MM.1S (cell line): ENCODE results near the gene CTBP1.

Source experiments
- DNase-seq: peaks from one replicate; pipeline ENCODE4 v3.0.0-alpha.2; 2015
- H2AFZ ChIP-seq: fragments of 300-600 bp; sonication (generic); 2 replicates; pipeline ENCODE4 v1.6.0; 2016; ENCODE audit warnings: antibody characterized with exemption, low read length
- H3F3A ChIP-seq: fragments of 300-600 bp; sonication (generic); 2 replicates; pipeline ENCODE4 v1.6.1; 2016; ENCODE audit warnings: mild to moderate bottlenecking, antibody characterized with exemption, low read length, moderate library complexity, mixed read lengths; ENCODE audit not compliant: insufficient read depth
- H3K27ac ChIP-seq: fragments of 300-600 bp; sonication (generic); 2 replicates; pipeline ENCODE4 v1.5.1; 2016; ENCODE audit warnings: mild to moderate bottlenecking, low read length
- H3K27me3 ChIP-seq: fragments of 300-600 bp; sonication (generic); replicated peaks from 2 replicates; pipeline ENCODE4 v1.6.0; 2016; ENCODE audit warnings: low read length; ENCODE audit not compliant: insufficient read depth
- H3K36me3 ChIP-seq: fragments of 300-600 bp; sonication (generic); replicated peaks from 2 replicates; pipeline ENCODE4 v1.6.1; 2016; ENCODE audit warnings: mild to moderate bottlenecking, low read length, mixed read lengths; ENCODE audit not compliant: insufficient read depth
- H3K4me1 ChIP-seq: fragments of 300-600 bp; sonication (generic); 2 replicates; pipeline ENCODE4 v1.6.1; 2016; ENCODE audit warnings: low read length, mixed read lengths
- H3K4me2 ChIP-seq: fragments of 300-600 bp; sonication (generic); 2 replicates; pipeline ENCODE4 v1.6.0; 2016; ENCODE audit warnings: low read depth, low read length
- H3K4me3 ChIP-seq: fragments of 300-600 bp; sonication (generic); 2 replicates; pipeline ENCODE4 v1.5.1; 2016; ENCODE audit warnings: low read length, mixed read lengths
- H3K79me2 ChIP-seq: fragments of 300-600 bp; sonication (generic); 2 replicates; pipeline ENCODE4 v1.6.1; 2016; ENCODE audit warnings: mixed run types, low read length, mixed read lengths
- H3K9ac ChIP-seq: fragments of 300-600 bp; sonication (generic); 2 replicates; pipeline ENCODE4 v1.6.1; 2016; ENCODE audit warnings: low read length, mixed read lengths
- H3K9me2 ChIP-seq: fragments of 300-600 bp; sonication (generic); replicated peaks from 2 replicates; pipeline ENCODE4 v1.6.1; 2016; ENCODE audit warnings: mild to moderate bottlenecking, low read length, mixed read lengths; ENCODE audit not compliant: insufficient read depth
- H3K9me3 ChIP-seq: fragments of 300-600 bp; sonication (generic); replicated peaks from 2 replicates; pipeline ENCODE4 v1.6.1; 2016; ENCODE audit warnings: mild to moderate bottlenecking, low read length, mixed read lengths; ENCODE audit not compliant: insufficient read depth
- H4K20me1 ChIP-seq: fragments of 300-600 bp; sonication (generic); 2 replicates; pipeline ENCODE4 v1.6.1; 2016; ENCODE audit warnings: mild to moderate bottlenecking, low read length, moderate library complexity, mixed read lengths; ENCODE audit not compliant: insufficient read depth
- CTCF ChIP-seq: fragments of 300-600 bp; sonication (generic); IDR thresholded peaks from 2 replicates; pipeline ENCODE4 v1.5.1; 2016; ENCODE audit warnings: antibody characterized with exemption, low read length, mixed read lengths
- EZH2 ChIP-seq: fragments of 300-600 bp; sonication (generic); optimal IDR thresholded peaks from 2 replicates; pipeline ENCODE3; 2017; ENCODE audit warnings: low read depth, mild to moderate bottlenecking, antibody characterized with exemption, low read length, mixed read lengths
- EZH2phosphoT487 ChIP-seq: fragments of 300-600 bp; sonication (generic); IDR thresholded peaks from 2 replicates; pipeline ENCODE4 v1.6.1; 2018; ENCODE audit warnings: antibody characterized with exemption, low read length

Gene CTBP1

GRCh38 chr4:1279253-1279652, 30.3 kb upstream of the CTBP1 start:
- DNase-seq: no peak
- Histone ChIP-seq H3K79me2 (no peaks in the 10 kb centered on the region), H3K36me3 (no peaks in the 10 kb centered on the region), H3K9me3 (no peaks in the 10 kb centered on the region), H3K9me2 (no peaks in the 10 kb centered on the region), H3K9ac (no peak overlapping the region), H2AFZ (no peak overlapping the region), H3K4me2 (no peak overlapping the region), H3K4me1 (no peaks in the 10 kb centered on the region), H3F3A (no peaks in the 10 kb centered on the region), H3K27ac (no peak overlapping the region), H3K4me3 (no peak overlapping the region), H4K20me1 (no peaks in the 10 kb centered on the region), H3K27me3 (no peaks in the 10 kb centered on the region)
- TF ChIP-seq CTCF (no peak), EZH2phosphoT487 (no peak)

GRCh38 chr4:1277667-1278665, 29.0 kb upstream of the CTBP1 start:
- H3K27me3 ChIP-seq: no peaks in the 10 kb centered on the region
- no peaks in the 10 kb centered on the region for H4K20me1 ChIP-seq
- no peaks in the 10 kb centered on the region for H3K9me3 ChIP-seq
- no peak overlapping the region for H3K9ac ChIP-seq
- H3K9me2 ChIP-seq: no peaks in the 10 kb centered on the region
- no peak overlapping the region for H3K4me3 ChIP-seq
- no peak for DNase-seq
- no peaks in the 10 kb centered on the region for H3K79me2 ChIP-seq
- no peak overlapping the region for H3K27ac ChIP-seq
- TF ChIP-seq EZH2: no peak
- no peak for TF ChIP-seq CTCF
- no peak for TF ChIP-seq EZH2phosphoT487
- H3K4me2 ChIP-seq: no peak overlapping the region
- no peaks in the 10 kb centered on the region for H3K4me1 ChIP-seq
- H3K36me3 ChIP-seq: no peaks in the 10 kb centered on the region
- H3F3A ChIP-seq: no peaks in the 10 kb centered on the region
- H2AFZ ChIP-seq: no peak overlapping the region

- Histone ChIP-seq H3K9me3 (no peaks in the 10 kb centered on the region), H3K9me2 (no peaks in the 10 kb centered on the region), H3K4me3 (no peak overlapping the region), H2AFZ (no peak overlapping the region), H4K20me1 (no peaks in the 10 kb centered on the region), H3K27ac (no peak overlapping the region), H3K4me1 (no peaks in the 10 kb centered on the region), H3K9ac (no peak overlapping the region), H3K4me2 (no peak overlapping the region), H3K27me3 (no peaks in the 10 kb centered on the region), H3K79me2 (no peaks in the 10 kb centered on the region), H3K36me3 (no peaks in the 10 kb centered on the region), H3F3A (no peaks in the 10 kb centered on the region)
- DNase-seq: no peak
- no peak for TF ChIP-seq EZH2phosphoT487
- no peak for TF ChIP-seq EZH2
- no peak for TF ChIP-seq CTCF
Observed at GRCh38 chr4:1276984-1277383, 28.1 kb upstream of the CTBP1 start.
